SJCRH30 (cell line): ENCODE data around the gene IST1. TPM values are rescaled to one million over a fixed set of nuclear protein-coding genes. Genes with fewer than 3 reads are reported as not detected.
A peak's percentile ranks its signal among the peaks of the same experiment; 100 is the strongest.
"Not testable (repeated sequence)": the region's sequence is repeated elsewhere in the genome, so short reads cannot be mapped to it uniquely, and the experiment has no call there.

Source experiments
- DNase-seq, 2 experiments: peaks; one replicate each; pipeline ENCODE4 v3.0.0-alpha.2; 2015 to 2020
- H3K27ac ChIP-seq: fragments of 250-450 bp; sonication (Bioruptor Pico); 2 replicates; pipeline ENCODE4 v1.5.1; 2020; ENCODE audit warnings: mild to moderate bottlenecking, moderate library complexity
- H3K27me3 ChIP-seq: fragments of 250-450 bp; sonication (Bioruptor Pico); 2 replicates; pipeline ENCODE4 v1.5.1; 2020; ENCODE audit warnings: mild to moderate bottlenecking, moderate library complexity
- H3K36me3 ChIP-seq: fragments of 250-450 bp; sonication (Bioruptor Pico); 2 replicates; pipeline ENCODE4 v1.5.1; 2020; ENCODE audit warnings: mild to moderate bottlenecking, moderate library complexity
- H3K4me1 ChIP-seq: fragments of 250-450 bp; sonication (Bioruptor Pico); 2 replicates; pipeline ENCODE4 v1.5.1; 2020; ENCODE audit warnings: mild to moderate bottlenecking, moderate library complexity
- H3K4me3 ChIP-seq: fragments of 250-450 bp; sonication (Bioruptor Pico); 2 replicates; pipeline ENCODE4 v1.5.1; 2020; ENCODE audit warnings: mild to moderate bottlenecking, moderate library complexity
- H3K9me3 ChIP-seq: fragments of 250-450 bp; sonication (Bioruptor Pico); replicated peaks from 2 replicates; pipeline ENCODE4 v1.5.1; 2020; ENCODE audit warnings: mild to moderate bottlenecking, moderate library complexity
- total RNA-seq: library from RNA; depleted of rRNA; stranded (reverse); fragments of >200 nt; shearing (Covaris generic); gene quantifications from 2 replicates; pipeline ENCODE4 v1.2.3, GENCODE V29; 2014

The IST1 gene
- total RNA-seq, 1 experiment from 2014 or later: 179 TPM

- H3K36me3 ChIP-seq: no peaks in the 10 kb centered on the region
- no peaks in the 10 kb centered on the region for H3K4me1 ChIP-seq
- no peak overlapping the region for H3K27ac ChIP-seq
- no peak for DNase-seq
- H3K9me3 ChIP-seq: no peaks in the 10 kb centered on the region
- no peaks in the 10 kb centered on the region for H3K27me3 ChIP-seq
- H3K4me3 ChIP-seq: no peak overlapping the region
These were observed 30.0 kb upstream of the IST1 start for GRCh38 chr16:71865173-71865863.

DNA sequence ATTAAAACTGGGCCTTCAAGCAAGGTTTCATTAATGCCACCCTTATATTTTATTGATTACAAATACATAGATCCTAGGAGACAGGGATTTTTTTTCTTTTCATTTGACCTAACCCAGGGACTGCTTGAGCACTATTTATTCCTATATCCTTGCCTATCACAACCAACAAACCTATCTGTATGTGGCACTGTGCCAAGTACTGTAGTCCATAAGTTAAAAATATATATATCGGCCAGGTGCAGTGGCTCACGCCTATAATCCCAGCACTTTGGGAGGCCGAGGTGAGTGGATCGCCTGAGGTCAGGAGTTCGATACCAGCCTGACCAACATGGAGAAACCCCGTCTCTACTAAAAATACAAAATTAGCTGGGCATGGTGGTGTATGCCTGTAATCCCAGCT is 28.2 kb upstream of the IST1 start:
- not testable (repeated sequence) for H3K36me3 ChIP-seq, H3K4me1 ChIP-seq, H3K4me3 ChIP-seq, DNase-seq, H3K9me3 ChIP-seq, H3K27ac ChIP-seq, H3K27me3 ChIP-seq

- Histone ChIP-seq H3K27me3 (no peaks in the 10 kb centered on the region), H3K27ac (no peak overlapping the region), H3K36me3 (no peaks in the 10 kb centered on the region), H3K4me1 (no peaks in the 10 kb centered on the region), H3K4me3 (no peak overlapping the region), H3K9me3 (no peaks in the 10 kb centered on the region)
- peak; percentile 11 to 29 for DNase-seq
These were observed 27.4 kb upstream of the IST1 start for GRCh38 chr16:71867939-71868338.

DNA sequence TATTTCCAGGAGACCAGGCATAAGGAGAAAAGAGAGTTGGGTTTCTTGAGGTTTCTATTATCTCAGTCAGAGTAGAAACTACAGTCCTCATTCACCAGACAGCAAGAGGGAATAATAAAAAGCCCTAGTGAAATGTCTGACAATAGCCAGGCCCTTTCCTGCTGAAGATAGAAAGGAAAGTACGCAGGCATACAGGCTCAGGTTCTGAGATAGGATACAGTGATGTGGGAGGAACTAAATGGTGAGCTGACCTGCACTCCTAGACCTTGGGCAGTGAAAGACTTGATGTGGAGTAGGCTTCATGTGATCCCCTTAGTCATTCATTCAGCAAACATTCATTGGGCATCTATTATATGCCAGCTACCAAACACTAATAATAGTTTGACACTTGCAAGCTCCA is 26.2 kb upstream of the IST1 start:
- Histone ChIP-seq H3K4me1 (no peaks in the 10 kb centered on the region), H3K36me3 (no peaks in the 10 kb centered on the region), H3K4me3 (no peak overlapping the region), H3K27ac (no peak overlapping the region), H3K27me3 (no peaks in the 10 kb centered on the region), H3K9me3 (no peaks in the 10 kb centered on the region)
- DNase-seq: no peak

DNA sequence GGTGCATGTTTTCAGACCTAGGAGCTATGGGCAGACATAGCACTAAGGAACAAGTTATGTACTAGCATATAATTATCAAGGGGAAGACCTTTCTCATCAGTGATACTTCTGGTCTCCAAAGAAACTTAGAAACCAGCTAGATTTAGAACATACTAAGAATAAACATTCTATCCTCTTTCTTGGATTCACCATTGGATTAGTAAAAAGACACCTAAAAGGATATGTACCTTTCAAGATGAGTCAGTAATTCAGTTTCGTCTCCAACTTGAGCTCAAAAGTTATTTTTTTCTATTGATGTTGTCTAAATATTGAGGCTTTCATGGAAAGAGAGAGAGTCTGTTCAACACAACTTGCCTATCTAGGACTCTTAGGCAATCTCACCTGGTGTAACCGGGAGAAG is 24.5 kb upstream of the IST1 start:
- no peak overlapping the region for H3K4me3 ChIP-seq
- H3K9me3 ChIP-seq: no peaks in the 10 kb centered on the region
- no peak overlapping the region for H3K27ac ChIP-seq
- H3K36me3 ChIP-seq: no peaks in the 10 kb centered on the region; the same call in 1 of the 2 replicates
- no peaks in the 10 kb centered on the region for H3K4me1 ChIP-seq
- no peak for DNase-seq
- H3K27me3 ChIP-seq: no peaks in the 10 kb centered on the region

GRCh38 chr16:71873199-71873598 is 22.1 kb upstream of the IST1 start:
- Histone ChIP-seq H3K27ac (no peak overlapping the region), H3K9me3 (no peaks in the 10 kb centered on the region), H3K27me3 (no peaks in the 10 kb centered on the region), H3K4me3 (no peak overlapping the region), H3K4me1 (no peaks in the 10 kb centered on the region), H3K36me3 (no peaks in the 10 kb centered on the region; the same call in 1 of the 2 replicates)
- DNase-seq: no peak

DNA sequence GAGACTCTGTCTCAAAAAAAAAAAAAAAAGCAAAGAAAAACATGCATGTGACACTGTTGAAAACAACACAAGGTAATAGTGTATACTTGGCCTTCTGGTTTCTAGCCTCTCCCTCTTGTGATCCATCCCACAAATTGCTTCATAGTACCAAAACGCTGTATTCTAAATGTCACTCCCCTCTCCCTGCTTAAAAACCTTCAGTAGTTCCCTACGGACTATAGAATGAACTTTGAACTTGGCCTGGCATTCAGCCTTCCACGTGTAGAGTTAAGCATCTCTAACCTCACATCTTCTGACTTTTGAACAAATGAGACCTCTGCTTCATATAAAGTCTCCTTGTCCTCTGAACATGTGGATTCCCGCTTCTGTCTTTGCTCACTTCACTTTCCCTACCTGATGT is 16.4 kb upstream of the IST1 start:
- no peaks in the 10 kb centered on the region for H3K9me3 ChIP-seq
- no peak overlapping the region for H3K4me3 ChIP-seq
- peaks cover 4% of the 10 kb centered on the region for H3K4me1 ChIP-seq
- no peak overlapping the region for H3K27ac ChIP-seq
- no peak for DNase-seq
- no peaks in the 10 kb centered on the region; the same call in 1 of the 2 replicates for H3K36me3 ChIP-seq
- no peaks in the 10 kb centered on the region for H3K27me3 ChIP-seq

DNA sequence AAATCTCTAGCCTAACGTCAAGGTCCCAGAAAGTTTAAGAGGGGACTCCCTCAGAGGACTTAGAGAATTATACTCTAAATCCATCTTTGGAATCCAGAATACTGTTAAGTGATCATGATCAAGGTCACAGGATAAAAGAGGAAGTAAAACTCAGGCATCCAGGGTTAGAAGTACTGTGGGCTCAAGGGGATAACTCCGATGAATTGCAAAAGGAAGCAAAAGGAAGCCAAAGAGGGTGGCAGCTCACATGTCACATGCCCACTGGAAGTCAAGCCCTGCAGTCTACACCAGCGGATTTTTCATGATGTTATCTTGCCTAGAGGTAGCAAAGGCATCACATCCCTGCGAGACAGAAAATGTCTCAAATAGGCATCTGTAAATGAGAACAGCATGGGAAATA is 15.2 kb upstream of the IST1 start:
- DNase-seq: no peak
- no peaks in the 10 kb centered on the region for H3K9me3 ChIP-seq
- H3K4me1 ChIP-seq: peaks cover 4% of the 10 kb centered on the region
- H3K36me3 ChIP-seq: no peaks in the 10 kb centered on the region; the same call in 1 of the 2 replicates
- H3K4me3 ChIP-seq: no peak overlapping the region
- H3K27me3 ChIP-seq: no peaks in the 10 kb centered on the region
- no peak overlapping the region for H3K27ac ChIP-seq

- no peaks in the 10 kb centered on the region for H3K27me3 ChIP-seq
- no peaks in the 10 kb centered on the region for H3K36me3 ChIP-seq
- peaks cover 4% of the 10 kb centered on the region for H3K4me1 ChIP-seq
- DNase-seq: peak; percentile 41 to 74
- H3K27ac ChIP-seq: no peak overlapping the region
- H3K9me3 ChIP-seq: no peaks in the 10 kb centered on the region
- peak overlapping the region; percentile 98 for H3K4me3 ChIP-seq
These were observed 12.7 kb upstream of the IST1 start for GRCh38 chr16:71882505-71883167.

DNA sequence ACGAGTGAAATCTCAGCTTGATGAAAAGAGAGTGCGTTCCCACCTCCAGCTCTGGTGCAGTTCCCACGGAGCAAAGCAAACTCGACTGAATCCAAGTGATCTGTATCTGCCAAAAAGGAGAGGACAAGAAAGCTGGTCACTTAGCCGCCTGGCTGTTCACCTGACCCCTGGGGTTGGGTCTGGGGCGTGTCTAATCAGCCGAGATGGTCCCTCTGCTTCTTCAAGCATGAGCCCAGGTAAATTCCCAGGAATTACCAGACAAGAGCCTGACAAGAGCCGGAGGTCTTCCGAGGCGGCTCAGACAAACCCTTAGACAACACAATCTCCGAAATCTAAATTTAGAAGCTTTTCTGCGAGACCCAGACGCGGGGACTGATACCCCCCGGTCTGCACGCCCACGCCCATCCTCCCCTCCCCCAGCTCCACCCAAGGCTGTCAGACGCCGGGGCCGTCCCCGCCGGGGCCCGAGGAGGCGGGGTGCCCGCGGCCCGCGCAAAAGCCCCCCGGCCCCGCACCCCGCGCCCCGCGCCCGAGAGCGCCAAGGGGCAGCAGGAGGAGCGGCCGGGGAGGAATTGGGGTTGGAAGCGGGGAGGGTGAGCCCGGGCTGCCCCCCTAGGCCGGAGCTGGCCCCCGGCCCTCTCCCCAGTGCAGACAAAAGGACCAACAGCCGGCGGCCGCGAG is 12.0 kb upstream of the IST1 start:
- Histone ChIP-seq H3K4me3 (peak overlapping the region; percentile 98), H3K27ac (peak overlapping the region; percentile 70; the same call in 1 of the 2 replicates), H3K27me3 (no peaks in the 10 kb centered on the region), H3K9me3 (no peaks in the 10 kb centered on the region), H3K4me1 (peaks cover 4% of the 10 kb centered on the region), H3K36me3 (no peaks in the 10 kb centered on the region)
- DNase-seq: peak; percentile 27

- no peaks in the 10 kb centered on the region for H3K36me3 ChIP-seq
- peaks cover 4% of the 10 kb centered on the region for H3K4me1 ChIP-seq
- no peaks in the 10 kb centered on the region for H3K27me3 ChIP-seq
- H3K4me3 ChIP-seq: peak within 1 kb of the TSS; percentile 98
- H3K9me3 ChIP-seq: no peaks in the 10 kb centered on the region
- peak within 1 kb of the TSS; percentile 70; the same call in 1 of the 2 replicates for H3K27ac ChIP-seq
- DNase-seq: peak; percentile 78 to 83
These were observed 11.3 kb upstream of the IST1 start, which contains the start of gene ZNF821 for GRCh38 chr16:71883849-71884638. Gene ZNF821 (minus strand): TSS chr16:71884182. CDS start chr16:71879946, 4,236 bp downstream.

DNA sequence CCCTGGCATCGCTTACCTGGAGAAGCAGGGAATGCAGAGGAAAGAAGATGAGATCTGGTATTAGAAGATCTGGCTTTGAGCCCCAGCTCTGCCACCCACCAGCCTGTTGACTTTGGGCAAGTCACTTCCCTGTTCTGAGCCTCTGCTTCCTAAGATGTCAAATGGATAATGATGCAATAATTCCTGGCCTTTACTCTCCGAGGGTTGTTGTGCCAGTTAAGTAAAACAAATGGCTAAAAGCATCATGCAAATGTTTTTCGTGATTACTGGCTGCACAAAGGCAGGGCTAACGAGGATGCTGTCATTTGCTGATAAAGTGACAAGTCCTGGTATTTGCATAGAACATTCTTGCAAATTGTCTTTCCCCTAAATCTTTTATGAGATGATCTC is 10.1 kb upstream of the IST1 start:
- no peaks in the 10 kb centered on the region for H3K9me3 ChIP-seq
- H3K4me1 ChIP-seq: peaks cover 4% of the 10 kb centered on the region
- H3K27ac ChIP-seq: no peak overlapping the region
- no peaks in the 10 kb centered on the region for H3K27me3 ChIP-seq
- DNase-seq: no peak
- H3K4me3 ChIP-seq: no peak overlapping the region
- H3K36me3 ChIP-seq: no peaks in the 10 kb centered on the region

GRCh38 chr16:71889147-71889546 is 6.2 kb upstream of the IST1 start:
- no peak overlapping the region for H3K4me3 ChIP-seq
- H3K36me3 ChIP-seq: no peaks in the 10 kb centered on the region
- H3K4me1 ChIP-seq: no peaks in the 10 kb centered on the region
- no peak for DNase-seq
- H3K27ac ChIP-seq: no peak overlapping the region
- H3K9me3 ChIP-seq: no peaks in the 10 kb centered on the region
- no peaks in the 10 kb centered on the region for H3K27me3 ChIP-seq

DNA sequence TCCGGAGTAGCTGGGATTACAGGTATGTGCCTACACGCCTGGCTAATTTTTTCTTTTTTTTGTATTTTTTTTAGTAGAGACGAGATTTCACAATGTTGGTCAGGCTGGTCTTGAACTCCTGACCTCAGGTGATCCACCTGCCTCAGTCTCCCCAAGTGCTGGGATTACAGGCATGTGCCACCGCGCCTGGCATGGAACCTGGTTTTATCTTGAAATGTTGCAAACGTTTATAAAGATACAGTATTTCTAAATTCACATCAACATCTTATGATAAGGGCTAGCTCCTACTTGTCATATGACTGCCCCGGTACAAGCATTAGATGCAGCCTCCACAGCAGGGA is 1.5 kb upstream of the IST1 start:
- Histone ChIP-seq H3K27me3 (no peaks in the 10 kb centered on the region), H3K27ac (peak overlapping the region; percentile 88; the same call in 1 of the 2 replicates), H3K4me1 (no peaks in the 10 kb centered on the region), H3K36me3 (0 out of 2 replicates have a peak, but pooled peaks cover 4% of the 10 kb centered on the region), H3K9me3 (no peaks in the 10 kb centered on the region), H3K4me3 (peak overlapping the region; percentile 85)
- no peak for DNase-seq
